ENCODE data around the gene UBA3.

The UBA3 gene

DNA sequence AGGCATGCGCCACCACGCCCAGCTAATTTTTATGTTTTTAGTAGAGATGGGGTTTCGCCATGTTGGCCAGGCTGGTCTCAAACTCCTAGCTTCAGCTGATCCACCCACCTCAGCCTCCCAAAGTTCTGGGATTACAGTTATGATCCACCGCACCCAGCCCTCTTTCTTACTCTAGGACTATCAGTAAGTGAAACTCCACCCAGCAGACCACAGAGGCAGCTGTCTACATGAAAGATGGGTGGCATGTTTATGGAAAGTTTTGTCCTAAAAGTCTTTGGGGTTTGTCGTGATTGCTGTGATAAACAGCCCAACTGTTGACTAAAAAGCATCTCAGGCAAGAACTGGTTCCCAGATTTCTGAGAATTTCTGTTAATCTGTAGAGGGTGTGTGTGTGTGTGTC lies 15.5 kb upstream of the UBA3 start:
- no peak for DNase-seq (ENCODE audit: low spot score in 2 of 2)
- peaks cover 43% of the 10 kb centered on the region for H3K36me3 Mint-ChIP-seq (ENCODE audit: insufficient read depth)
- ATAC-seq (replicated peaks; ENCODE audit: extremely low read depth, poor library complexity, severe bottlenecking): no peak
- H3K4me3 Mint-ChIP-seq: peak overlapping the region; percentile 93
- no peaks in the 10 kb centered on the region for H3K9me3 Mint-ChIP-seq
- H3K27ac Mint-ChIP-seq (ENCODE audit: low read depth): peak overlapping the region; percentile 95
- peaks cover 75% of the 10 kb centered on the region for H3K4me1 Mint-ChIP-seq
- H3K27me3 Mint-ChIP-seq: no peaks in the 10 kb centered on the region

DNA sequence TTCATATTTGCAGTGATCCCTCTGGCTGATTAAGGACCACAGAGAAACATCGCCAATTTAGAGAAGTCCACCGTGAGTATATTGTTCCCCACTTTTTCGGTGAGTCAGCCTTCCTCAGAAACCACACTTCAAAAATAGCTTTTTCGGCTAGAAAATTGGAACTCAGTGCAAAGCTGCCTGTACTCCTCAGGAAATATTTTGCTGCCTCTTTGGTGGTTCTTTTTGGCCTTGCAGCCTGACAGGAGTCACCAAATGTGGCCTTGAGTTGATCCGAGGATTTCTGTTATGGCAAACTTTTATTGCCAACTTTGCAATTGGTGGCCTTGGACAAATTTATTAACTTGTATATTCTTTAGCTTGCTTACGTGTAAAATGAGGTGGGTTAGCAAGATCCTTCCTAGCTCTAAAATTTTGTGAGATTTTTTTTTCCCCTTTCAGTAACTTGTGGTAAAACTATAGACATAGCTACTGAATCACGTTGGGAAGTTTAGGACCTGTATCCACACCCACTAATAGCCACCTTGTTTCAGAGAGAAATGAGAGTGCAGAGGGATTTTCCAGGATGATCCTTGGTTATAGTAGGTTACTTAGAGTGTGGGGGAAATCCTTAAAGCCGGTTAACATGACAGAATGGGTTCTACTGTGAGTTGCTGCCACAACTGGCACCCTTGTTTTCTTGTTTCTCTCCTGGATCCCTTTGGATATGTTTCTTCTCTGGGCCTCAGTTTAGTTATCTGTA lies 14.5 kb upstream of the UBA3 start:
- H3K36me3 Mint-ChIP-seq (ENCODE audit: insufficient read depth): peaks cover 42% of the 10 kb centered on the region
- H3K4me3 Mint-ChIP-seq: peak overlapping the region; percentile 93
- H3K27me3 Mint-ChIP-seq: no peaks in the 10 kb centered on the region
- ATAC-seq (replicated peaks; ENCODE audit: extremely low read depth, poor library complexity, severe bottlenecking): no peak
- H3K4me1 Mint-ChIP-seq: peaks cover 76% of the 10 kb centered on the region
- no peak for DNase-seq (ENCODE audit: low spot score in 2 of 2)
- peak overlapping the region; percentile 95 for H3K27ac Mint-ChIP-seq (ENCODE audit: low read depth)
- no peaks in the 10 kb centered on the region for H3K9me3 Mint-ChIP-seq

DNA sequence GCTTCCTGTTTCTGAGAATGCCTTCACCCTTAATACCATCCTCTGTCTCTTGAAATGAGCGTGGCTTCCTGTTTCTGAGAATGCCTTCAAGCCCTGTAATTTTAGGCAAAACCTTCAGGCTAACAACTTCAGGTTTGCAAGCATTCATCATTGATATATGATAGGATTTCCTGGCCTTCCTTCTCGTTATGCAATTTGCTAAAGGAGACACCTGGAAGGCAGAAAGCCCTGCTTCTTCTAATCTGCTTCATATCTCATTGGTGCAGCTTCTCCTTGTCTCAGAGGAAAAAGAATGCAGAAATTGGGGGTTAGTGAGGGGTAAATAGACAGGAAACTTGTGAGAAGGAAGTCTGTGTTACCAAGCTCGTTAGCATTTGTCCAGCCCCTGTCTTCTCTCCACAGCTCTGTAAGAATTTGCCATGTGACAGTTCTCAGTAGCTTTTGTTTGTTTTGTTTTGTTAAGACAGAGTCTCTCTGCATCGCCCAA lies 11.9 kb upstream of the UBA3 start:
- Mint-ChIP-seq H3K36me3 (ENCODE audit: insufficient read depth) (peaks cover 35% of the 10 kb centered on the region), H3K9me3 (no peaks in the 10 kb centered on the region), H3K27ac (ENCODE audit: low read depth) (peak overlapping the region; percentile 95), H3K27me3 (no peaks in the 10 kb centered on the region), H3K4me3 (peak overlapping the region; percentile 93), H3K4me1 (peaks cover 73% of the 10 kb centered on the region)
- ATAC-seq (replicated peaks; ENCODE audit: extremely low read depth, poor library complexity, severe bottlenecking) (peak; percentile 78), DNase-seq (ENCODE audit: low spot score in 2 of 2) (no peak)

DNA sequence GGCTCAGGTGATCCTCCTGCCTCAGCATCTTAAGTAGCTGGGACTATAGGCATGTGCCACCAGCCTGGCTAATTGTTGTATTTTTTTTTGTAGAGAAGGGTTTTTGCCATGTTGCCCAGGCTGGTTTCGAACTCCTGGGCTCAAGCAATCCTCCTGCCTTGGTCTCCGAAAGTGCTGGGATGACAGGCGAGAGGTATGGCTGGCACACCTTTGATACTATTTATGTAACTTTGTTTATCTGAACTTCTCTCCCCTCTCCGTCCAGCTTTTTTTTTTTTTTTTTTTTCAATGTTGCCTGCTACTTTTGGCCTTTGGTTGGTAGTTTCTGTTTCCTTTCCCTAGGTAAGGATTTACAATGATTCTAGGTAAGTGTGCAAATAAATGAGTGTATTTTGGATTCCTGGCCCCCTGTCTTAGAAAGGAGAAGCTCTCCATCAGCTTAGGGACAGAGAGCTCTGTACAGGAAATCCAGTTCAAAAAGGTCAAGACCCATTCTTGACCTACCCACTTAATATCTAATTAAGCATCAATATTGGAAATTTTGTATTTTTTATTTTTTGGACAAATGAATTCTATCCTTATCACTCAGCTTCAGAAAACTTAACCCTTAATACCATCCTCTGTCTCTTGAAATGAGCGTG lies 11.3 kb upstream of the UBA3 start:
- DNase-seq (ENCODE audit: low spot score in 2 of 2) (no peak), ATAC-seq (replicated peaks; ENCODE audit: extremely low read depth, poor library complexity, severe bottlenecking) (no peak)
- no peaks in the 10 kb centered on the region for H3K27me3 Mint-ChIP-seq
- peaks cover 70% of the 10 kb centered on the region for H3K4me1 Mint-ChIP-seq
- peaks cover 35% of the 10 kb centered on the region for H3K36me3 Mint-ChIP-seq (ENCODE audit: insufficient read depth)
- peak overlapping the region; percentile 95 for H3K27ac Mint-ChIP-seq (ENCODE audit: low read depth)
- peak overlapping the region; percentile 93 for H3K4me3 Mint-ChIP-seq
- H3K9me3 Mint-ChIP-seq: no peaks in the 10 kb centered on the region

DNA sequence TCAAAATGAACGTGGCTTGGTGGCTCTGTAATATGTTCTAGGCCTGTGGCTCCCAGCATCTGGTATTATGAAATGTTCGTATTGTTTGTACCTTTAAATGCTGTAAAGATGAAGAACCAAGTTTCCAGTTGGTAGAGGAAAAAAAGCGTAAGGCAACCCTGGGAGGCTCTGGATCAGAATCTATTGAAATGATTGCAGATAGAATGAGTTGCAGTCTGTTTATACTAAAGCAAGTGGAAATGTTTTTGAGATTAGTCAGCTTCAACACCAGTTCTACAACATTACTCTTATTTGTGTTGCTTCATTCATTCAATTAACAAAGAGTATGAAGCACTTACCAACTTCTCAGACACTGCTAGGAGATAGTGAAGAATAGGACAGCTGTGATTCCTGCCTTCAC lies 9.9 kb upstream of the UBA3 start:
- H3K27me3 Mint-ChIP-seq: no peaks in the 10 kb centered on the region
- ATAC-seq (replicated peaks; ENCODE audit: extremely low read depth, poor library complexity, severe bottlenecking) (no peak), DNase-seq (ENCODE audit: low spot score in 2 of 2) (no peak)
- H3K4me1 Mint-ChIP-seq: peaks cover 67% of the 10 kb centered on the region
- H3K4me3 Mint-ChIP-seq: peak overlapping the region; percentile 93
- H3K27ac Mint-ChIP-seq (ENCODE audit: low read depth): peak overlapping the region; percentile 95
- H3K36me3 Mint-ChIP-seq (ENCODE audit: insufficient read depth): peaks cover 40% of the 10 kb centered on the region
- no peaks in the 10 kb centered on the region for H3K9me3 Mint-ChIP-seq

DNA sequence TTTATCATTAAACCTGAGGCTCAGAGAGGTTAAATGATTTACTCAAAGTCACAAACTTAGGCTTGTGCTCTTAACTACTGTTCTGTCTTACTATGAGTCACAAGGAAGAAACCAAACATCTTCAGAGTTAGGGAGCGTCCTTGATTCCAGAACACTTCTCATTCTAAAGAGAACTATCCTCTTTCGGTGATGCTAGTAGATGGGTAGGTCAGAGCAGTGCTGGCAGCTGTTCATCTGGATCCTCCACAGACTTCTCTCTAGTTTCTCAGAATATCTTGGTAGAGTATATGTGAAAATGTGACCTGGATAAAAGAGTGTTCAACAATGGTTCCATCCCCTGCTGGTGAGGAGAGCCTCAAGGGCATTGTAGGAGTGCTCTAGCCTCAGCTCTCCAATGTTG lies 7.9 kb upstream of the UBA3 start:
- H3K4me3 Mint-ChIP-seq: peak overlapping the region; percentile 93

DNA sequence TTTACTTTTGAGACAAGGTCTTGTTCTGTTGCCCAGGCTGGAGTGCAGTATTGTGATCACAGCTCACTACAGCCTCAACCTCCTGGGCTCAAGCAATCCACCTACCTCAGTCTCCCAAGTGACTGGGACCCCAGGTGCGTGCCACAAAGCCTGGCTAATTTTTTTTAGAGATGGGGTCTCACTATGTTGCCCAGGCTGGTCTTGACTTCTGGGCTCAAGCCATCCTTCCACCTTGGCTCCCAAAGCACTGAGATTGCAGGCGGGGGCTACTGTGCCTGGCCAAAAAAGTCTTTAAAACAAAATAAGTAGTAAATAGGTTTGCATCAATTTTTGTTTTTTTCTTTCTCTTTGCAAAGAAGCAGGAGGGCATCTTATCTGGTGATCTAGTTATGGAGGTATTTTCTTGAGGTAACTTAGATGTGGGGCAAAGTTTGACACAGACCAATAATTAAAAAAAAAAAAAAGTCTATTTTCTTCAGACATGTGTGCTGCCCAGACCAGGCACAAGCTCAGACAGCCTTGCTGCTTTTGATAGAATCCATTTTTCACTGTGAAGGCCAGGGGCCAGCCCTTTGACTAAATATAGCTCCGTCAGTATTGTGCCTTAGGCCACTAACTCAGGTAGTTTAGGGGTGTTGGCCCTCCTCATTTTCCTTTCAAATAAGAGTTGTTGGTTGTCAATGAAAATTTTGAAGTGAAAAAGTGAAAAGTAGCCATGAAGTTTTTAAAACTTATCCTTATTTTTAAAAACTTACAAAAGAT lies 7.0 kb upstream of the UBA3 start:
- H3K36me3 Mint-ChIP-seq (ENCODE audit: insufficient read depth): peaks cover 37% of the 10 kb centered on the region
- no peak for DNase-seq (ENCODE audit: low spot score in 2 of 2)

More for the DNA sequence above, 7.9 kb upstream of the UBA3 start:
- peak overlapping the region; percentile 95 for H3K27ac Mint-ChIP-seq (ENCODE audit: low read depth)
- DNase-seq (ENCODE audit: low spot score in 2 of 2): no peak
- no peaks in the 10 kb centered on the region for H3K9me3 Mint-ChIP-seq
- no peak for ATAC-seq (replicated peaks; ENCODE audit: extremely low read depth, poor library complexity, severe bottlenecking)
- peaks cover 65% of the 10 kb centered on the region for H3K4me1 Mint-ChIP-seq
- H3K36me3 Mint-ChIP-seq (ENCODE audit: insufficient read depth): peaks cover 42% of the 10 kb centered on the region
- H3K27me3 Mint-ChIP-seq: no peaks in the 10 kb centered on the region

DNA sequence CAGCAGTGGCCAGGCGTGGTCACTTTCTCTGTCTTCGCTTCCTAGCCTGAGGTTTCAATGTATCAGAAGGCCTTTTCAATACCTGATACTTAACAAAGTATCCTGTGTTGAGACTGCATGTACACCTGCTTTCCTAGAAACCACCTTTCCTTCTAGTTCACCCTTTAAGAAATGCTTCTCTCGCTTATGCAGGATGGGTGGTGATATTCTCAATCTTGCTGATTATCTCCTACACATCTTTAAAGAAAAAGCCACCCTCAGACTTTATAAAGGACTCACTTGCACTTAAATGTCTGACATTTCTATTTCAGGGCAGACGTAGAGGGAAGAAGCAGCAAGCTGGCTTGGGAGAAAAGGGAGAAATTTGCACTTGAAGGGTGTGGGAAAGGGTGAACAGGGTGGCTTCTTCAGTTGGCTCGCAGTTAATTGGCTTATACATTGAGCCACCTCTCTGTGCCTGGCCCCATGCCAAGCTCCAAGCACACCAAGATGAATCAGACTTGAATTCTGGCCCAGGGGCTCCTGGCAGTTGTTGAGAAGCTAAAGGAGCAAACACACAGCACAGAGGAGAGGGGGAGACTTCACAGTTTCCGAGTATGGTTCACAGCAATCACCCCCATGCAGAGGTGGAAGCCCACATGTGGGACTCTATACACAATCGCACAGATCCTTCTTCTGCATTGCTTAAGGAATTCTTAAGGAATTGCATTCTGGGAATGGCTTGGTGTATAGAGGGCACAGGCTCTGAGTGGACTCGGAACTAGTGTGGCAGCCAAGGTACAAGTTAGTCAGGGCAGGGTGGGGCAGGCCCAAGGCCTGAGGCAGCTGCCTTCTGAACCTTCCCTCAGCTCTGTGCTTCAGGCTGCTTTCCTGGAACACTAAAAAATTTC lies 5.9 kb upstream of the UBA3 start:
- Mint-ChIP-seq H3K27ac (ENCODE audit: low read depth) (peak overlapping the region; percentile 90), H3K27me3 (no peaks in the 10 kb centered on the region), H3K4me3 (peak overlapping the region; percentile 93), H3K9me3 (no peaks in the 10 kb centered on the region), H3K36me3 (ENCODE audit: insufficient read depth) (peaks cover 37% of the 10 kb centered on the region), H3K4me1 (peaks cover 68% of the 10 kb centered on the region)
- ATAC-seq (replicated peaks; ENCODE audit: extremely low read depth, poor library complexity, severe bottlenecking): no peak
- no peak for DNase-seq (ENCODE audit: low spot score in 2 of 2)

More for the DNA sequence above, 7.0 kb upstream of the UBA3 start:
- Mint-ChIP-seq H3K9me3 (no peaks in the 10 kb centered on the region), H3K27me3 (no peaks in the 10 kb centered on the region), H3K27ac (ENCODE audit: low read depth) (peak overlapping the region; percentile 29), H3K4me3 (peak overlapping the region; percentile 93), H3K4me1 (peaks cover 68% of the 10 kb centered on the region)
- no peak for ATAC-seq (replicated peaks; ENCODE audit: extremely low read depth, poor library complexity, severe bottlenecking)

DNA sequence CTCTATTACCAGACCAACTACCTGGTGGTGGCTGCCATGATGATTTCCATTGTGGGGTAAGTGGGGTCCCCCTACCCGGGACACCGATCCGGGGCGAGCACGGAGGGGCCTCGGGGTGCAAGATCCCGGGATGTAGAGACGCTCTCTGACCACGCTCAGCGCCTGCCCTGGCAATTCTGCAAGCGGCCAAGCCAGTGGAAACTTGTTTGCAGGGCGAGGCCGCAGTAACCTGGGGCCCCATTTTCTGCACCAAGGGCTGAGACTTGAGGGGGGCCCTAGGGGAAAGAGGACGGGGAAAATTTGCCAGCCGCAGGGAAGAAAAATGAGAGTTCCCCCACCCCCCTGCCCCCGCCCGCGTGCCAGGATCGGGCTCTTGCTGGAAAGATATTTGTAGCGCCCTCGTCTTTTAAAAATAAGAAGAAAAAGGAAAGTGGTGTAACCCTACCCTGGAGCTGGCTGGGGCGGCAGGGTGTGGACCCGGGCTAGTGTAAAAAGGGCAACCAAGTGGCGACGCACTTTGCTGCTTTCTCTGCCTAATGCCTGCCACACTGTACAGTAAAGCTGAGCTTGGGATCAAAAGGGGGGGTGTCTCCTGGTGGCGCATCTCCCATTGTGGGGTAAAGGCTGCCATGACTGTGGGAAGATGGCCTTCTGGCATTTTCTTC lies 5.1 kb upstream of the UBA3 start:
- Mint-ChIP-seq H3K4me1 (peaks cover 65% of the 10 kb centered on the region), H3K36me3 (ENCODE audit: insufficient read depth) (peaks cover 32% of the 10 kb centered on the region), H3K9me3 (no peaks in the 10 kb centered on the region), H3K4me3 (peak overlapping the region; percentile 93), H3K27ac (ENCODE audit: low read depth) (peak overlapping the region; percentile 90), H3K27me3 (no peaks in the 10 kb centered on the region)
- DNase-seq (ENCODE audit: low spot score in 2 of 2) (no peak), ATAC-seq (replicated peaks; ENCODE audit: extremely low read depth, poor library complexity, severe bottlenecking) (peak; percentile 22)

DNA sequence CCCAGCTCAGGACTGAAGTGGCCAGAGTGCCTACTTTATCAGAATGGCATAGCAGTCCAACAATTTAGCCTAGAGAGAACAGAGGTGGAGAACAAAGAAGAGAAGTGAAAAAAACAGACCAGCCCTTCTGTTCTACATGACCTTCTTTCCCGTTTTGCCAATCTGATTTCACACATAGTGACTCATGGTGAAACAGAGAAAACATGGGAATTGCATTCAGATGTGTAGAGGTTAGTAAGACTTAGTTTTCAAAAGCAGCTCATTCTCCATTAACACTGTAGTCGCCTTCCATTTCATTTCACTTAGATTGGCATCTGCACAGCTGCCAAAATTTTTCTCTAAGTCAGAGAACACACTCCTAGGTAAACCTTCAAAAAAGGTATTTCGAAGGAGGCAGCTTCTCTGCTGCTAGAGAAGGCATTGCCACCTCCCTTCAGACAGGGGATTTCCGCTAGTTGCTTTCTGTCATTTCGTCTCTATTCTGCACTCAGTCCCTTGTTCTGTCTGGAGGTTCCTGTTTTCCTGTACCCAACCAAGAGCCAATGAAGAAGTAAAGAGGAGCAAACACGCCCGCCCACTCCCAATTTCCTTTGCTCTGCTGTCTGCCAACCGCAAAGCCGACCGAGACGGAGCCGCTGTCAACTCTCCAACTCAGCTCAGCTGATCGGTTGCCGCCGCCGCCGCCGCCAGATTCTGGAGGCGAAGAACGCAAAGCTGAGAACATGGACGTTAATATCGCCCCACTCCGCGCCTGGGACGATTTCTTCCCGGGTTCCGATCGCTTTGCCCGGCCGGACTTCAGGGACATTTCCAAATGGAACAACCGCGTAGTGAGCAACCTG lies 4.4 kb upstream of the UBA3 start, which contains the start of gene ARL6IP5:
TSS of gene ARL6IP5 (plus strand) at position 612 of the 842 bp plus-strand sequence. CDS start at position 723, 111 bp downstream.
- H3K27ac Mint-ChIP-seq (ENCODE audit: low read depth): peak within 1 kb of the TSS; percentile 90
- no peaks in the 10 kb centered on the region for H3K27me3 Mint-ChIP-seq
- peak; percentile 69 for ATAC-seq (replicated peaks; ENCODE audit: extremely low read depth, poor library complexity, severe bottlenecking)
- H3K36me3 Mint-ChIP-seq (ENCODE audit: insufficient read depth): peaks cover 28% of the 10 kb centered on the region
- peak within 1 kb of the TSS; percentile 93 for H3K4me3 Mint-ChIP-seq
- DNase-seq (ENCODE audit: low spot score in 2 of 2): peak; percentile 76 to 84
- peaks cover 58% of the 10 kb centered on the region for H3K4me1 Mint-ChIP-seq
- H3K9me3 Mint-ChIP-seq: no peaks in the 10 kb centered on the region

DNA sequence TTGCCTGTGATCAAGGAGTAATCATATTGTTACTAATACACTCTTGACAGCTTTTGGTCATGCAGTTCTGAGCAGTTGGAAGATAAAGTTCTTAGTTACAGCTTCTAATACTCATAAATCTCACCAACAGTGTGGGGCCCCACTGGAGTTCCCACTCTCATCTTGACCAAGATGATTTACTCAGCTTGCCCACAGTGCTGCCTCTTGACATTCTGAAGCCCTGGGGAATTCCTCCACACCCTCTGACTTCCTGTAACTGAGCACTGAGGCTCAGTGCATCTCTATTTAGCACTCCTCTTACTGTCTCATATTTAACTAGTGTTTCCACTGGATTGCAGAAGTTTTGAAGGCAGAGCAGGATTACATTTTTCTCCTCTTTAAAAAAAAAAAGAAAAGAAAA lies 2.6 kb upstream of the UBA3 start:
- peak; percentile 35 for ATAC-seq (replicated peaks; ENCODE audit: extremely low read depth, poor library complexity, severe bottlenecking)
- Mint-ChIP-seq H3K4me1 (peaks cover 57% of the 10 kb centered on the region), H3K4me3 (peak overlapping the region; percentile 42), H3K9me3 (no peaks in the 10 kb centered on the region), H3K36me3 (ENCODE audit: insufficient read depth) (peaks cover 30% of the 10 kb centered on the region), H3K27ac (ENCODE audit: low read depth) (peak overlapping the region; percentile 90), H3K27me3 (no peaks in the 10 kb centered on the region)
- peak in 1 of 2 donors; percentile 42 for DNase-seq (ENCODE audit: low spot score in 2 of 2)

Data from central memory CD8-positive, alpha-beta T cell (primary cell).